HEK293 (cell line): ENCODE data around the gene VGLL4.

Source experiments
- ATF2 ChIP-seq: fragments of 450-650 bp; formaldehyde crosslinking; IDR thresholded peaks from 2 replicates; pipeline ENCODE4 v1.5.1; 2016; ENCODE audit warnings: missing biosample characterization, missing genetic modification characterization, low read depth
- CTCF ChIP-seq: fragments of 450-650 bp; formaldehyde crosslinking; IDR thresholded peaks from 2 replicates; pipeline ENCODE4 v1.5.1; 2016; ENCODE audit warnings: missing biosample characterization, missing genetic modification characterization
- ZBTB21 ChIP-seq: fragments of 450-650 bp; formaldehyde crosslinking; IDR thresholded peaks from 2 replicates; pipeline ENCODE4 v1.5.1; 2017; ENCODE audit warnings: missing biosample characterization, missing genetic modification characterization
- ZBTB49 ChIP-seq: fragments of 450-650 bp; formaldehyde crosslinking; IDR thresholded peaks from 2 replicates; pipeline ENCODE4 v1.5.1; 2016; ENCODE audit warnings: missing biosample characterization, missing genetic modification characterization, low read depth

GRCh38 chr3:11680509-11680908 lies 36.8 kb upstream of the VGLL4 start:
- TF ChIP-seq CTCF (tag by site-specific recombination): no peak
- TF ChIP-seq ZBTB21 (tag by site-specific recombination): no peak
- no peak for TF ChIP-seq ATF2
- TF ChIP-seq ZBTB49: no peak
